Stimulated activated memory B cell treated with anti-CD40 and anti-IgM and Interleukin-4, amounts not matched to agents 10 μg/mL and 1 μg/mL and 100 μg/mL, for 72 hours (primary cell): ENCODE data around the gene MAN1B1.

Experiments
- ATAC-seq: fragments of 150-1000 bp; cut with Tn5 transposase; 2 replicates; pipeline ENCODE4 v1.10.0; 2021
- H3K27ac Mint-ChIP-seq: one replicate; pipeline ENCODE4 v1.8.0; 2022; ENCODE audit warnings: mild to moderate bottlenecking, mixed read lengths
- H3K27me3 Mint-ChIP-seq: one replicate; pipeline ENCODE4 v1.8.0; 2022; ENCODE audit warnings: mixed read lengths
- H3K36me3 Mint-ChIP-seq: one replicate; pipeline ENCODE4 v1.8.0; 2022; ENCODE audit warnings: mixed read lengths
- H3K4me1 Mint-ChIP-seq: one replicate; pipeline ENCODE4 v1.8.0; 2022; ENCODE audit warnings: mixed read lengths
- H3K4me3 Mint-ChIP-seq: one replicate; pipeline ENCODE4 v1.8.0; 2022; ENCODE audit warnings: mild to moderate bottlenecking, moderate library complexity, mixed read lengths
- H3K9me3 Mint-ChIP-seq: one replicate; pipeline ENCODE4 v1.8.0; 2022; ENCODE audit warnings: mixed read lengths

MAN1B1 gene

GRCh38 chr9:137085920-137086530 lies 760 bp upstream of the MAN1B1 start:
- no peaks in the 10 kb centered on the region for H3K27me3 Mint-ChIP-seq
- H3K27ac Mint-ChIP-seq, result peak overlapping the region; percentile 99
- H3K36me3 Mint-ChIP-seq, result peaks cover 24% of the 10 kb centered on the region
- H3K9me3 Mint-ChIP-seq, result no peaks in the 10 kb centered on the region
- ATAC-seq, result no peak
- H3K4me1 Mint-ChIP-seq, result peaks cover 66% of the 10 kb centered on the region
- H3K4me3 Mint-ChIP-seq, result peak overlapping the region; percentile 91

- no peak for ATAC-seq
- H3K4me3 Mint-ChIP-seq, result peak overlapping the region; percentile 83
- H3K36me3 Mint-ChIP-seq, result peaks cover 24% of the 10 kb centered on the region
- H3K9me3 Mint-ChIP-seq, result no peaks in the 10 kb centered on the region
- no peaks in the 10 kb centered on the region for H3K27me3 Mint-ChIP-seq
- H3K4me1 Mint-ChIP-seq, result peaks cover 68% of the 10 kb centered on the region
- peak overlapping the region; percentile 99 for H3K27ac Mint-ChIP-seq
Observed at GRCh38 chr9:137087409-137087925, 682 bp downstream of the MAN1B1 start.

- Mint-ChIP-seq H3K9me3 (no peaks in the 10 kb centered on the region), H3K4me3 (peak overlapping the region; percentile 83), H3K36me3 (peaks cover 29% of the 10 kb centered on the region), H3K27me3 (no peaks in the 10 kb centered on the region), H3K27ac (peak overlapping the region; percentile 99), H3K4me1 (peaks cover 62% of the 10 kb centered on the region)
- no peak for ATAC-seq
Observed at GRCh38 chr9:137088121-137088520, 1.3 kb downstream of the MAN1B1 start.

GRCh38 chr9:137089232-137089947 lies 2.6 kb downstream of the MAN1B1 start:
- ATAC-seq, result no peak
- H3K27ac Mint-ChIP-seq, result peak overlapping the region; percentile 74
- no peak overlapping the region for H3K4me3 Mint-ChIP-seq
- no peaks in the 10 kb centered on the region for H3K27me3 Mint-ChIP-seq
- H3K4me1 Mint-ChIP-seq, result peaks cover 50% of the 10 kb centered on the region
- no peaks in the 10 kb centered on the region for H3K9me3 Mint-ChIP-seq
- peaks cover 34% of the 10 kb centered on the region for H3K36me3 Mint-ChIP-seq

GRCh38 chr9:137095664-137096517 lies 9.1 kb downstream of the MAN1B1 start:
- H3K4me1 Mint-ChIP-seq, result peaks cover 19% of the 10 kb centered on the region
- peaks cover 48% of the 10 kb centered on the region for H3K36me3 Mint-ChIP-seq
- H3K9me3 Mint-ChIP-seq, result no peaks in the 10 kb centered on the region
- peak; percentile 97 for ATAC-seq
- peak overlapping the region; percentile 76 for H3K27ac Mint-ChIP-seq
- H3K4me3 Mint-ChIP-seq, result peak overlapping the region; percentile 71
- H3K27me3 Mint-ChIP-seq, result no peaks in the 10 kb centered on the region

- ATAC-seq, result no peak
- Mint-ChIP-seq H3K36me3 (peaks cover 43% of the 10 kb centered on the region), H3K4me1 (peaks cover 15% of the 10 kb centered on the region), H3K9me3 (no peaks in the 10 kb centered on the region), H3K4me3 (no peak overlapping the region), H3K27me3 (no peaks in the 10 kb centered on the region), H3K27ac (no peak overlapping the region)
Observed at GRCh38 chr9:137096785-137097546, 10.2 kb downstream of the MAN1B1 start.

GRCh38 chr9:137097761-137098462 lies 11.1 kb downstream of the MAN1B1 start:
- H3K9me3 Mint-ChIP-seq, result no peaks in the 10 kb centered on the region
- no peak overlapping the region for H3K27ac Mint-ChIP-seq
- no peaks in the 10 kb centered on the region for H3K27me3 Mint-ChIP-seq
- H3K36me3 Mint-ChIP-seq, result peaks cover 36% of the 10 kb centered on the region
- no peak for ATAC-seq
- peaks cover 15% of the 10 kb centered on the region for H3K4me1 Mint-ChIP-seq
- H3K4me3 Mint-ChIP-seq, result no peak overlapping the region

- Mint-ChIP-seq H3K9me3 (no peaks in the 10 kb centered on the region), H3K4me3 (no peak overlapping the region), H3K27ac (no peak overlapping the region), H3K27me3 (no peaks in the 10 kb centered on the region), H3K4me1 (peaks cover 15% of the 10 kb centered on the region), H3K36me3 (peaks cover 32% of the 10 kb centered on the region)
- ATAC-seq, result no peak
Observed at GRCh38 chr9:137099231-137099630, 12.4 kb downstream of the MAN1B1 start.

GRCh38 chr9:137103206-137103999 lies 16.6 kb downstream of the MAN1B1 start:
- Mint-ChIP-seq H3K4me1 (no peaks in the 10 kb centered on the region), H3K36me3 (peaks cover 11% of the 10 kb centered on the region), H3K27me3 (no peaks in the 10 kb centered on the region), H3K9me3 (no peaks in the 10 kb centered on the region), H3K4me3 (no peak overlapping the region), H3K27ac (no peak overlapping the region)
- no peak for ATAC-seq

GRCh38 chr9:137105814-137106661 lies 19.3 kb downstream of the MAN1B1 start:
- ATAC-seq, result no peak
- Mint-ChIP-seq H3K27ac (no peak overlapping the region), H3K27me3 (no peaks in the 10 kb centered on the region), H3K9me3 (no peaks in the 10 kb centered on the region), H3K4me1 (no peaks in the 10 kb centered on the region), H3K4me3 (no peak overlapping the region), H3K36me3 (peaks cover 5% of the 10 kb centered on the region)

- no peak for ATAC-seq
- Mint-ChIP-seq H3K36me3 (peaks cover 7% of the 10 kb centered on the region), H3K27me3 (no peaks in the 10 kb centered on the region), H3K9me3 (no peaks in the 10 kb centered on the region), H3K4me1 (no peaks in the 10 kb centered on the region), H3K27ac (no peak overlapping the region), H3K4me3 (no peak overlapping the region)
Observed at GRCh38 chr9:137106662-137107250, 20.0 kb downstream of the MAN1B1 start.

GRCh38 chr9:137107312-137107921 lies 20.6 kb downstream of the MAN1B1 start:
- Mint-ChIP-seq H3K27ac (no peak overlapping the region), H3K4me3 (no peak overlapping the region), H3K9me3 (no peaks in the 10 kb centered on the region), H3K27me3 (no peaks in the 10 kb centered on the region), H3K36me3 (peaks cover 7% of the 10 kb centered on the region), H3K4me1 (no peaks in the 10 kb centered on the region)
- ATAC-seq, result peak; percentile 2
